ENCODE data around the gene FLYWCH1.

GRCh38 chr16:3000540-3000939, 88.8 kb downstream of the FLYWCH1 start:
- TF ChIP-seq CTCF (IDR thresholded peaks at IDR 0.05; ENCODE audit: borderline replicate concordance, extremely low read depth, low read length, poor library complexity, severe bottlenecking) (no peak), EZH2 (IDR thresholded peaks at IDR 0.05; ENCODE audit: borderline replicate concordance, low read depth, low read length, severe bottlenecking) (no peak)

Measured in DND-41 (cell line).